H1 (cell line): Measurements from ENCODE around the gene DPP10. TPM values are rescaled to one million over a fixed set of nuclear protein-coding genes. Genes with fewer than 3 reads are reported as not detected.

Experiments
- CTCF ChIA-PET: fragments of 300-600 bp; sonication (Branson Sonifier 250); formaldehyde crosslinking; loops from one replicate; lab custom pipeline; 2021; ENCODE audit not compliant: partially characterized antibody; lab: Charles Lee
- POLR2A ChIA-PET: fragments of 300-600 bp; sonication (Branson Sonifier 250); formaldehyde crosslinking; loops from one replicate; lab custom pipeline; 2021; ENCODE audit warnings: inconsistent platforms; ENCODE audit not compliant: partially characterized antibody; lab: Charles Lee
- DNase-seq, 2 experiments: peaks; one replicate each; pipeline versions ENCODE4 v3.0.0 to v3.0.0-alpha.2; 2010 to 2022; ENCODE audit warnings: low spot score in 2 of 2, low read depth in 1 of 2, mixed read lengths in 1 of 2
- FAIRE-seq: peaks from 2 replicates; lab custom pipeline; 2011; peaks lifted over from hg19 to GRCh38; lab: Jason Lieb, UNC
- H2AFZ ChIP-seq: 2 replicates; pipeline ENCODE4 v1.8.1; 2012; ENCODE audit warnings: low read length, inconsistent platforms
- H2AK5ac ChIP-seq: 2 replicates; pipeline ENCODE4 v1.6.1; 2013; ENCODE audit warnings: low read depth, low read length
- H2BK120ac ChIP-seq: replicated peaks from 2 replicates; pipeline ENCODE3; 2013; ENCODE audit warnings: low read depth, low read length, inconsistent platforms
- H2BK12ac ChIP-seq: 2 replicates; pipeline ENCODE4 v1.6.1; 2013; ENCODE audit warnings: low read depth, low read length
- H2BK15ac ChIP-seq: 2 replicates; pipeline ENCODE4 v1.6.1; 2013; ENCODE audit warnings: low read length
- H2BK20ac ChIP-seq: 2 replicates; pipeline ENCODE4 v1.6.1; 2013; ENCODE audit warnings: low read length
- H2BK5ac ChIP-seq: 2 replicates; pipeline ENCODE4 v1.6.1; 2013; ENCODE audit warnings: low read depth, low read length
- H3K14ac ChIP-seq: 2 replicates; pipeline ENCODE4 v1.6.1; 2013; ENCODE audit warnings: inconsistent platforms; ENCODE audit not compliant: insufficient read length
- H3K18ac ChIP-seq: 2 replicates; pipeline ENCODE4 v1.6.1; 2013; ENCODE audit warnings: low read length; ENCODE audit errors: extremely low read depth
- H3K23ac ChIP-seq: 2 replicates; pipeline ENCODE4 v1.6.1; 2013; ENCODE audit warnings: inconsistent platforms; ENCODE audit not compliant: insufficient read length
- H3K23me2 ChIP-seq: 2 replicates; pipeline ENCODE4 v1.6.1; 2013; ENCODE audit warnings: low read depth, low read length
- H3K27ac ChIP-seq: 2 replicates; pipeline ENCODE4 v1.6.1; 2011; ENCODE audit warnings: low read depth, low read length, inconsistent platforms
- H3K27me3 ChIP-seq, 4 experiments: replicated peaks in 1 of 4; 1 replicate in 1 of 4; 2 replicates in 3 of 4; pipeline versions ENCODE4 v1.6.1 to v1.8.1; 2011 to 2013; ENCODE audit warnings: low read length in 3 of 4, mild to moderate bottlenecking in 3 of 4, inconsistent platforms in 2 of 4, mixed read lengths in 2 of 4, moderate library complexity in 1 of 4; ENCODE audit not compliant: control insufficient read depth in 3 of 4, insufficient read depth in 3 of 4; ENCODE audit errors: extremely low read depth in 1 of 4
- H3K36me3 ChIP-seq, 4 experiments: 2 replicates each; pipeline versions ENCODE4 v1.6.1 to v1.8.1; 2011 to 2013; ENCODE audit warnings: mild to moderate bottlenecking in 4 of 4, low read length in 3 of 4, moderate library complexity in 2 of 4, control low read depth in 1 of 4, inconsistent platforms in 1 of 4; ENCODE audit not compliant: insufficient read depth in 4 of 4, control insufficient read depth in 2 of 4
- H3K4ac ChIP-seq: replicated peaks from 2 replicates; pipeline ENCODE3; 2013; ENCODE audit warnings: low read length, low read depth, mixed read lengths, inconsistent platforms; ENCODE audit not compliant: insufficient read length
- H3K4me1 ChIP-seq, 4 experiments: replicated peaks in 1 of 4; 1 replicate in 1 of 4; 2 replicates in 3 of 4; pipeline versions ENCODE4 v1.6.1 to v1.8.1; 2011 to 2013; ENCODE audit warnings: low read length in 3 of 4, inconsistent platforms in 2 of 4, mixed read lengths in 1 of 4; ENCODE audit not compliant: insufficient read depth in 4 of 4, control insufficient read depth in 3 of 4
- H3K4me2 ChIP-seq, 2 experiments: 2 replicates each; pipeline versions ENCODE4 v1.6.1 to v1.8.1; 2011 to 2013; ENCODE audit warnings: low read depth in 2 of 2, low read length in 2 of 2, control low read depth in 1 of 2, inconsistent platforms in 1 of 2, mild to moderate bottlenecking in 1 of 2; ENCODE audit not compliant: insufficient read depth in 1 of 2
- H3K4me3 ChIP-seq, 4 experiments: fragments of 200-600, 300-600 bp in 1 of 4; sonication (generic), shearing (Covaris generic), sonication (Bioruptor Twin) in 1 of 4; 2 replicates each; pipeline versions ENCODE4 v1.5.1 to v1.8.1; 2011 to 2016; ENCODE audit warnings: low read length in 4 of 4, low read depth in 3 of 4, control low read depth in 2 of 4, inconsistent platforms in 2 of 4, mild to moderate bottlenecking in 2 of 4, mixed read lengths in 1 of 4, moderate library complexity in 1 of 4; ENCODE audit not compliant: insufficient read depth in 2 of 4; ENCODE audit errors: extremely low read depth in 1 of 4
- H3K56ac ChIP-seq: replicated peaks from 2 replicates; pipeline ENCODE3; 2013; ENCODE audit warnings: low read depth, mild to moderate bottlenecking, mixed read lengths, low read length, inconsistent platforms; ENCODE audit not compliant: insufficient read length
- H3K79me1 ChIP-seq: 2 replicates; pipeline ENCODE4 v1.6.1; 2013; ENCODE audit warnings: low read depth, low read length, control low read depth
- H3K79me2 ChIP-seq, 2 experiments: 2 replicates each; pipeline versions ENCODE4 v1.6.1 to v1.8.1; 2012 to 2013; ENCODE audit warnings: low read length in 2 of 2, mild to moderate bottlenecking in 2 of 2, inconsistent platforms in 1 of 2; ENCODE audit not compliant: insufficient read depth in 2 of 2, control insufficient read depth in 1 of 2
- H3K9ac ChIP-seq, 4 experiments: replicated peaks in 1 of 4; 1 replicate in 1 of 4; 2 replicates in 3 of 4; pipeline versions ENCODE4 v1.6.1 to v1.8.1; 2011 to 2013; ENCODE audit warnings: low read depth in 3 of 4, low read length in 3 of 4, control low read depth in 2 of 4, mild to moderate bottlenecking in 2 of 4, moderate library complexity in 2 of 4, inconsistent platforms in 1 of 4; ENCODE audit errors: extremely low read depth in 1 of 4
- H3K9me3 ChIP-seq, 2 experiments: 2 replicates each; pipeline versions ENCODE4 v1.6.1 to v1.8.1; 2012 to 2013; ENCODE audit warnings: mild to moderate bottlenecking in 2 of 2, moderate library complexity in 2 of 2, control low read depth in 1 of 2, inconsistent platforms in 1 of 2, low read depth in 1 of 2, low read length in 1 of 2, mixed read lengths in 1 of 2; ENCODE audit not compliant: insufficient read depth in 2 of 2
- H4K20me1 ChIP-seq, 2 experiments: replicated peaks in 1 of 2; 2 replicates each; pipeline versions ENCODE3 to v1.8.1; 2011 to 2013; ENCODE audit warnings: inconsistent platforms in 2 of 2, low read length in 2 of 2, mild to moderate bottlenecking in 1 of 2; ENCODE audit not compliant: insufficient read depth in 2 of 2, control insufficient read depth in 1 of 2
- H4K5ac ChIP-seq: 2 replicates; pipeline ENCODE4 v1.6.1; 2013; ENCODE audit warnings: low read length, low read depth, mixed read lengths, inconsistent platforms; ENCODE audit not compliant: insufficient read length
- H4K8ac ChIP-seq: 2 replicates; pipeline ENCODE4 v1.8.0; 2013; ENCODE audit warnings: mild to moderate bottlenecking, moderate library complexity, low read length, inconsistent platforms; ENCODE audit not compliant: insufficient read depth; ENCODE audit errors: extremely low read depth
- H4K91ac ChIP-seq: replicated peaks from 2 replicates; pipeline ENCODE3; 2013; ENCODE audit warnings: low read length, mixed read lengths, inconsistent platforms; ENCODE audit not compliant: insufficient read length
- BCL11A ChIP-seq, 2 experiments: IDR thresholded peaks; one replicate each; pipeline ENCODE4 v1.6.1; 2011; ENCODE audit warnings: low read depth in 2 of 2, low read length in 2 of 2, mild to moderate bottlenecking in 2 of 2
- CHD1 ChIP-seq: IDR thresholded peaks from 2 replicates; pipeline ENCODE4 v1.6.1; 2012; ENCODE audit warnings: low read depth, low read length, improper control_type of control experiment
- EGR1 ChIP-seq: IDR thresholded peaks from 2 replicates; pipeline ENCODE4 v1.6.1; 2011; ENCODE audit warnings: low read depth, low read length, borderline replicate concordance
- EZH2 ChIP-seq: fragments of 200-600 bp; sonication (generic); IDR thresholded peaks from 2 replicates; pipeline ENCODE4 v1.7.1; 2012; ENCODE audit warnings: low read depth, mild to moderate bottlenecking, moderate library complexity, low read length, inconsistent platforms; ENCODE audit not compliant: severe bottlenecking
- JUN ChIP-seq: IDR thresholded peaks from 2 replicates; pipeline ENCODE4 v1.6.1; 2011; ENCODE audit warnings: low read depth, mild to moderate bottlenecking, improper control_type of control experiment, low read length
- KDM4A ChIP-seq: IDR thresholded peaks from one replicate; pipeline ENCODE4 v1.7.1; 2012; ENCODE audit warnings: low read depth, mild to moderate bottlenecking, moderate library complexity, low read length, inconsistent platforms; ENCODE audit not compliant: severe bottlenecking
- RAD21 ChIP-seq, 2 experiments: IDR thresholded peaks in 1 of 2; conservative IDR thresholded peaks in 1 of 2; 2 replicates each; pipeline ENCODE4 v1.6.1; 2011; ENCODE audit warnings: low read depth in 2 of 2, low read length in 2 of 2, improper control_type of control experiment in 1 of 2, inconsistent platforms in 1 of 2, mild to moderate bottlenecking in 1 of 2, moderate library complexity in 1 of 2
- SAP30 ChIP-seq: fragments of 300-600 bp; sonication (generic); IDR thresholded peaks from 2 replicates; pipeline ENCODE4 v1.7.1; 2012; ENCODE audit warnings: low read length, moderate library complexity, mild to moderate bottlenecking, inconsistent platforms; ENCODE audit not compliant: insufficient read depth, insufficient replicate concordance
- SIN3A ChIP-seq, 2 experiments: IDR thresholded peaks in 1 of 2; conservative IDR thresholded peaks in 1 of 2; 2 replicates each; pipeline ENCODE4 v1.6.1; 2011 to 2012; ENCODE audit warnings: low read length in 2 of 2, improper control_type of control experiment in 1 of 2, low read depth in 1 of 2, mild to moderate bottlenecking in 1 of 2
- SRF ChIP-seq: IDR thresholded peaks from 2 replicates; pipeline ENCODE4 v1.6.1; 2011; ENCODE audit warnings: mild to moderate bottlenecking, low read depth, low read length, moderate library complexity
- TCF12 ChIP-seq: IDR thresholded peaks from 2 replicates; pipeline ENCODE4 v1.6.1; 2011; ENCODE audit warnings: low read depth, mild to moderate bottlenecking, low read length
- YY1 ChIP-seq: IDR thresholded peaks from 2 replicates; pipeline ENCODE4 v1.6.1; 2011; ENCODE audit warnings: low read depth, mild to moderate bottlenecking, low read length
- WGBS, 2 experiments: shearing (Covaris generic) in 1 of 2; methylation state at CpG; one replicate each; pipeline versions ENCODE4 v1.1.6 to v1.1.7; 2013 to 2015; ENCODE audit warnings: low lambda C conversion rate in 2 of 2, mixed read lengths in 2 of 2, inconsistent platforms in 1 of 2, low coverage in 1 of 2, missing lambda C conversion rate in 1 of 2; ENCODE audit not compliant: insufficient replicate concordance in 2 of 2, insufficient coverage in 1 of 2, insufficient read length in 1 of 2; ENCODE audit errors: extremely low coverage in 1 of 2, missing lambda C conversion rate in 1 of 2; 5-methylcytosine and 5-hydroxymethylcytosine counted together
- polyA plus RNA-seq, 7 experiments: library from polyadenylated mRNA; depleted of rRNA in 3 of 7; stranded (reverse) in 5 of 7; unstranded in 2 of 7; fragments of >200 nt in 5 of 7; fragments of 200-250 nt in 2 of 7; gene quantifications; 1 replicate in 5 of 7; 2 replicates in 1 of 7; 4 replicates in 1 of 7; pipeline versions ENCODE4 v1.2.1 to v1.2.3, GENCODE V29; 2011 to 2013; ENCODE audit warnings: missing spikeins in 2 of 7, mixed read lengths in 2 of 7
- total RNA-seq: library from RNA; stranded (reverse); fragmentation: NEBNext Ultra II Directional; extraction: Animal tissue kit (Norgen Biotek cat#: 25700); gene quantifications from 2 replicates; pipeline ENCODE4 v1.2.1, GENCODE V29; 2021

The DPP10 gene
- total and polyA plus RNA-seq, 2 of the 8 experiments (the other 6 are each of a cell fraction or from before 2014, with no cell fraction given): 3.3 to 7.2 TPM

GRCh38 chr2:115833196-115833595 lies 1390.8 kb downstream of the DPP10 start:
- Histone ChIP-seq H2BK120ac (no peak overlapping the region), H3K14ac (no peak overlapping the region), H4K8ac (no peak overlapping the region), H2BK20ac (no peak overlapping the region), H3K4me2 (no peak overlapping the region), H4K91ac (no peak overlapping the region), H2BK12ac (no peak overlapping the region), H2AK5ac (no peak overlapping the region), H3K4me3 (no peak overlapping the region), H3K79me2 (no peaks in the 10 kb centered on the region), H4K5ac (no peak overlapping the region), H2BK5ac (no peak overlapping the region), H3K23ac (no peak overlapping the region), H3K23me2 (no peaks in the 10 kb centered on the region), H2BK15ac (no peak overlapping the region), H3K9me3 (peaks cover 0 to 4% of the 10 kb centered on the region in 2 experiments; a peak in 1 of 4 replicates), H3K27ac (no peak overlapping the region), H4K20me1 (no peaks in the 10 kb centered on the region), H3K36me3 (no peaks in the 10 kb centered on the region), H3K4ac (no peak overlapping the region), H3K9ac (no peak overlapping the region), H3K27me3 (no peaks in the 10 kb centered on the region), H3K79me1 (no peaks in the 10 kb centered on the region), H3K18ac (no peak overlapping the region), H3K4me1 (no peaks in the 10 kb centered on the region), H3K56ac (no peak overlapping the region), H2AFZ (no peak overlapping the region)
- POLR2A ChIA-PET: no interaction called here
- no peak for FAIRE-seq
- CTCF ChIA-PET: interaction anchor here (0.6 kb wide), 1 partner anchor 350 kb away, joined by 3 read pairs; no protein-coding TSS in a partner anchor
- no peak for DNase-seq
- WGBS, 2 experiments: 89% methylated on average over 5 of the region's 5 CpGs; no CpG with 5 or more reads in 1 of the 2 experiments
- no peak for TF ChIP-seq EGR1
- TF ChIP-seq RAD21 (IDR thresholded peaks at IDR 0.05 in 1 of 2, conservative IDR thresholded peaks at IDR 0.05 in 1 of 2; ENCODE audit: low read depth in 2 of 2, low read length in 2 of 2): no peak
- TF ChIP-seq BCL11A (IDR thresholded peaks at IDR 0.05; ENCODE audit: low read depth in 2 of 2, low read length in 2 of 2): no peak
- TF ChIP-seq KDM4A: no peak
- no peak for TF ChIP-seq JUN
- no peak for TF ChIP-seq SAP30
- TF ChIP-seq TCF12: no peak
- TF ChIP-seq SIN3A (conservative IDR thresholded peaks at IDR 0.05 in 1 of 2, IDR thresholded peaks at IDR 0.05 in 1 of 2; ENCODE audit: low read depth in 1 of 2, low read length in 2 of 2): no peak
- no peak for TF ChIP-seq SRF
- no peak for TF ChIP-seq YY1
- no peak for TF ChIP-seq CHD1
- no peak for TF ChIP-seq EZH2
